Dedifferentiated amniotic fluid mesenchymal stem cell (primary cell): ENCODE results near the gene PRDM8.

ENCODE experiments used
- DNase-seq: peaks from one replicate; pipeline ENCODE4 v3.0.0-alpha.2; 2016; ENCODE audit errors: extremely low spot score

PRDM8 gene

GRCh38 chr4:80183250-80184052, 13.9 kb upstream of the PRDM8 start:
- no peak for DNase-seq

GRCh38 chr4:80184053-80184824, 13.1 kb upstream of the PRDM8 start:
- DNase-seq: peak; percentile 83

GRCh38 chr4:80184825-80185756, 12.2 kb upstream of the PRDM8 start:
- no peak for DNase-seq

- DNase-seq: no peak
These were observed 11.3 kb upstream of the PRDM8 start for GRCh38 chr4:80185787-80186548.

- DNase-seq: no peak
These were observed 10.6 kb upstream of the PRDM8 start for GRCh38 chr4:80186676-80187075.

GRCh38 chr4:80187677-80188076, 9.6 kb upstream of the PRDM8 start:
- no peak for DNase-seq

GRCh38 chr4:80188457-80188800, 8.9 kb upstream of the PRDM8 start:
- DNase-seq: no peak

GRCh38 chr4:80188801-80189458, 8.4 kb upstream of the PRDM8 start:
- no peak for DNase-seq

GRCh38 chr4:80189581-80189955, 7.7 kb upstream of the PRDM8 start:
- DNase-seq: no peak

GRCh38 chr4:80189956-80190677, 7.2 kb upstream of the PRDM8 start:
- no peak for DNase-seq

- no peak for DNase-seq
These were observed 4.9 kb upstream of the PRDM8 start for GRCh38 chr4:80192252-80192866.

GRCh38 chr4:80192937-80193336, 4.4 kb upstream of the PRDM8 start:
- DNase-seq: peak; percentile 45

- DNase-seq: no peak
These were observed 1.7 kb upstream of the PRDM8 start for GRCh38 chr4:80195441-80196140.

GRCh38 chr4:80196259-80196921, 913 bp upstream of the PRDM8 start:
- no peak for DNase-seq

- DNase-seq: no peak
These were observed 518 bp downstream of the PRDM8 start for GRCh38 chr4:80197601-80198440.

- DNase-seq: no peak
These were observed 1.1 kb downstream of the PRDM8 start for GRCh38 chr4:80198441-80198837.

GRCh38 chr4:80199004-80199560, 1.8 kb downstream of the PRDM8 start:
- no peak for DNase-seq
